HT1080 (cell line): ENCODE results near the gene SLC6A3. TPM values are rescaled to one million over a fixed set of nuclear protein-coding genes. Genes with fewer than 3 reads are reported as not detected.

Source experiments
- DNase-seq: peaks from one replicate; pipeline ENCODE4 v3.0.0-alpha.2; 2015; ENCODE audit warnings: low read depth
- polyA plus RNA-seq, 2 experiments: library from polyadenylated mRNA; depleted of rRNA; stranded (reverse); fragments of >200 nt; gene quantifications; 2 replicates each; pipeline ENCODE4 v1.2.3, GENCODE V29; 2015
- total RNA-seq: library from RNA; depleted of rRNA; stranded (reverse); fragments of >200 nt; shearing (Covaris generic); gene quantifications from 2 replicates; pipeline ENCODE4 v1.2.3, GENCODE V29; 2014; rRNA removed

SLC6A3 gene
- total RNA-seq, result not detected in 2 replicates
- not detected in 2 replicates for polyA plus RNA-seq (2015; cell fraction: cytosol; rRNA removed)
- not detected in 2 replicates for polyA plus RNA-seq (2015; cell fraction: nucleus; rRNA removed)

GRCh38 chr5:1445313-1445688 lies at the start of gene SLC6A3:
TSS of gene SLC6A3 (minus strand) at chr5:1445440. CDS start at chr5:1443197, 2,243 bp downstream.
- no peak for DNase-seq

GRCh38 chr5:1493941-1494340 lies 48.7 kb upstream of the SLC6A3 start:
- no peak for DNase-seq

GRCh38 chr5:1493413-1493812 lies 48.2 kb upstream of the SLC6A3 start:
- no peak for DNase-seq

- no peak for DNase-seq
These were observed 47.5 kb upstream of the SLC6A3 start for GRCh38 chr5:1492757-1493156.

GRCh38 chr5:1490376-1490775 lies 45.1 kb upstream of the SLC6A3 start:
- no peak for DNase-seq

- DNase-seq, result no peak
These were observed 44.5 kb upstream of the SLC6A3 start for GRCh38 chr5:1489754-1490153.

- DNase-seq, result peak; percentile 87
These were observed 43.8 kb upstream of the SLC6A3 start for GRCh38 chr5:1488882-1489680.

GRCh38 chr5:1487079-1487764 lies 42.0 kb upstream of the SLC6A3 start:
- DNase-seq, result no peak

GRCh38 chr5:1486271-1486670 lies 41.0 kb upstream of the SLC6A3 start:
- no peak for DNase-seq

GRCh38 chr5:1485579-1486118 lies 40.4 kb upstream of the SLC6A3 start:
- no peak for DNase-seq

GRCh38 chr5:1484730-1485578 lies 39.7 kb upstream of the SLC6A3 start:
- no peak for DNase-seq

GRCh38 chr5:1483856-1484729 lies 38.9 kb upstream of the SLC6A3 start:
- no peak for DNase-seq

- no peak for DNase-seq
These were observed 37.8 kb upstream of the SLC6A3 start for GRCh38 chr5:1483064-1483463.

GRCh38 chr5:1481959-1482331 lies 36.7 kb upstream of the SLC6A3 start:
- no peak for DNase-seq

GRCh38 chr5:1481266-1481958 lies 36.2 kb upstream of the SLC6A3 start:
- no peak for DNase-seq

- DNase-seq, result no peak
These were observed 35.6 kb upstream of the SLC6A3 start for GRCh38 chr5:1480806-1481205.

- DNase-seq, result no peak
These were observed 35.0 kb upstream of the SLC6A3 start for GRCh38 chr5:1480217-1480616.

GRCh38 chr5:1479581-1480188 lies 34.4 kb upstream of the SLC6A3 start:
- peak; percentile 18 for DNase-seq

GRCh38 chr5:1479066-1479465 lies 33.8 kb upstream of the SLC6A3 start:
- no peak for DNase-seq
